ENCODE data around the gene CCDC182. TPM values are rescaled to one million over a fixed set of nuclear protein-coding genes. Genes with fewer than 3 reads are reported as not detected.

Gene CCDC182
- total and polyA plus RNA-seq, 12 donors, result not detected

- intact Hi-C loops (cut with DNase I), result no loop called here
- no peak for DNase-seq
- Histone ChIP-seq H3K4me3 (no peak overlapping the region), H3K9me3 (replicated peaks in 1 of 3) (no peaks in the 10 kb centered on the region), H3K27me3 (no peaks in the 10 kb centered on the region), H3K4me1 (replicated peaks in 1 of 2) (no peaks in the 10 kb centered on the region), H3K27ac (no peak overlapping the region), H3K36me3 (replicated peaks in 1 of 2) (no peaks in the 10 kb centered on the region)
- 87 to 93% (median 88%) methylated on average over 7 of the region's 7 CpGs for WGBS, 4 donors
- no peak for TF ChIP-seq CTCF (IDR thresholded peaks at IDR 0.05)
- no peak for TF ChIP-seq POLR2A (IDR thresholded peaks at IDR 0.05)
These were observed 32.0 kb downstream of the CCDC182 start for GRCh38 chr17:57713140-57713539.

DNA sequence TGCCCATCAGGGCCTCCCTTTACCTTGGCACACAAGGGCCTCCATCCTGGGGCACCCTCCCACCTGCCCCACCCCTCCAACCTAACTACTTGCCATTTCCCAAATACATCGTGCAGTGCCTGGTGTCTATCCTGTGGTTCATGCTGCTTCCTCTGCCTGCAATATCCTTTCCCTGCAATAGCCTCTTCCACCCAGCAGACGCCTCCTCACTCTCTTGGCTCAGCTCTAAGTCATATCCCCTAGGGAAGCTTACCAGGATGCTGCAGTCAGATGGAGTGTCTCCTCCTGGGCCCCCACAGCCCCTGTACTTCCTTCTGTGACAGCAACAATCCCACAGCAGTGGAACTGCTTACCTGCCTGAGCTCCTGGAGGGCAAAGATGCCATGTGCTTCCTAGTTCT is 36.7 kb downstream of the CCDC182 start:
- no peaks in the 10 kb centered on the region for H3K4me1 ChIP-seq (replicated peaks in 1 of 2)
- intact Hi-C loops (cut with DNase I), result no loop called here
- peak overlapping the region in 1 of 5 donors; percentile 34 for H3K27ac ChIP-seq
- no peak for TF ChIP-seq POLR2A (IDR thresholded peaks at IDR 0.05)
- TF ChIP-seq CTCF (IDR thresholded peaks at IDR 0.05), result no peak
- H3K27me3 ChIP-seq, result no peaks in the 10 kb centered on the region
- no peaks in the 10 kb centered on the region for H3K36me3 ChIP-seq (replicated peaks in 1 of 2)
- no peak for DNase-seq
- 54 to 72% (median 60%) methylated on average over 2 of the region's 2 CpGs for WGBS, 4 donors
- no peak overlapping the region for H3K4me3 ChIP-seq
- H3K9me3 ChIP-seq (replicated peaks in 1 of 3), result no peaks in the 10 kb centered on the region

DNA sequence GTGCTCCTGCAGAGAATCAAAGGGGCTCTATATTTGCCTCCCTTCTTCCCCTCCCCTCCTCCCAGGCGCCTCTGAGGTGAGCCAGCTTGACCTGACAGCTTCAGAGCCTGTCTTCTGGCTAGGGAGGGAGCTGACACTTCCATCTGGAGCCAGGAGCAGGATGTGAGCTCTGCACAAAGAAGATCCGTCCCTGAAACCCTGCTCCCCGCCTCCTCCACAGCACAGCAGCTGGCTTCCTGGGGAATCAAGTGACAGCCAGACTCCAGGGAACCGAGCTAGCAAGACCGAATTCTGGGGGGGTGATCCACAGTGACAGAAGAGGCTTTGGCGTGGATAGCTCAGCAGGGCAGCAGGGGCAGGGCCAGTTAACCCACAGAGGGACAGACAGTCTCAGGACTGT is 37.2 kb downstream of the CCDC182 start:
- no peak for TF ChIP-seq CTCF (IDR thresholded peaks at IDR 0.05)
- no peak for TF ChIP-seq POLR2A (IDR thresholded peaks at IDR 0.05)
- Histone ChIP-seq H3K36me3 (replicated peaks in 1 of 2) (no peaks in the 10 kb centered on the region), H3K27me3 (no peaks in the 10 kb centered on the region), H3K9me3 (replicated peaks in 1 of 3) (no peaks in the 10 kb centered on the region), H3K27ac (peak overlapping the region in 1 of 5 donors; percentile 34), H3K4me3 (no peak overlapping the region), H3K4me1 (replicated peaks in 1 of 2) (no peaks in the 10 kb centered on the region)
- intact Hi-C loops (cut with DNase I), result no loop called here
- peak in 2 of 7 donors; percentile 12 to 36 for DNase-seq
- WGBS, 4 donors, result 20 to 46% (median 32%) methylated on average over 1 to 6 of the region's 6 CpGs

- TF ChIP-seq CTCF (IDR thresholded peaks at IDR 0.05), result no peak
- TF ChIP-seq POLR2A (IDR thresholded peaks at IDR 0.05), result no peak
- intact Hi-C loops (cut with DNase I), result no loop called here
- Histone ChIP-seq H3K4me3 (no peak overlapping the region), H3K9me3 (replicated peaks in 1 of 3) (no peaks in the 10 kb centered on the region), H3K27me3 (no peaks in the 10 kb centered on the region), H3K36me3 (replicated peaks in 1 of 2) (no peaks in the 10 kb centered on the region), H3K27ac (no peak overlapping the region), H3K4me1 (replicated peaks in 1 of 2) (no peaks in the 10 kb centered on the region)
- DNase-seq, result no peak
- 80 to 96% (median 88%) methylated on average over 9 of the region's 9 CpGs for WGBS, 4 donors
These were observed 38.3 kb downstream of the CCDC182 start for GRCh38 chr17:57706761-57707160.
